DND-41 (cell line): ENCODE results near the gene LEPR.

Experiments used
- EZH2 ChIP-seq: IDR thresholded peaks from 3 replicates; pipeline ENCODE4 v1.6.1; 2012; ENCODE audit warnings: borderline replicate concordance, low read depth, mild to moderate bottlenecking, moderate library complexity, low read length, inconsistent platforms; ENCODE audit not compliant: severe bottlenecking
- TF ChIP-seq, protein P1 (sequence below): IDR thresholded peaks from 2 replicates; pipeline ENCODE4 v1.5.1; 2012; ENCODE audit warnings: borderline replicate concordance, low read length, moderate library complexity, mild to moderate bottlenecking; ENCODE audit not compliant: poor library complexity, severe bottlenecking; ENCODE audit errors: extremely low read depth

DNA sequence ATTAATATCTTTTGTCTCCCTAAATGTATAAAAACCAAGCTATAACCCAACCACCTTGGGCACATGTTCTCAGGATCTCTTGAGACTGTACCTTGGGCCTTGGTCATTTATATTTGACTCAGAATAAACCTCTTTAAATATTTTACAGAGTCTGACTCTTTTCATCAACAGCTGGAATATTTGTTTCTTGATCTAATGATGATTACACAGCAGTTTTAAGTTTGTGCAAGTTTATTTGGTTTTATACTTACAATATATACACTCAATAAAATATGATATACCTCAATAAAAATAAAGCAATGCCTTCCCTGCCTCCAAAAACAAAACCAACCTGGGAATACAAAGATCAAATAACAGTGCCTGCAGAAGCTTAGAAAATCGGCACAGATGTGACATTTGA is 22.0 kb downstream of the LEPR start:
- TF ChIP-seq, protein P1, sequence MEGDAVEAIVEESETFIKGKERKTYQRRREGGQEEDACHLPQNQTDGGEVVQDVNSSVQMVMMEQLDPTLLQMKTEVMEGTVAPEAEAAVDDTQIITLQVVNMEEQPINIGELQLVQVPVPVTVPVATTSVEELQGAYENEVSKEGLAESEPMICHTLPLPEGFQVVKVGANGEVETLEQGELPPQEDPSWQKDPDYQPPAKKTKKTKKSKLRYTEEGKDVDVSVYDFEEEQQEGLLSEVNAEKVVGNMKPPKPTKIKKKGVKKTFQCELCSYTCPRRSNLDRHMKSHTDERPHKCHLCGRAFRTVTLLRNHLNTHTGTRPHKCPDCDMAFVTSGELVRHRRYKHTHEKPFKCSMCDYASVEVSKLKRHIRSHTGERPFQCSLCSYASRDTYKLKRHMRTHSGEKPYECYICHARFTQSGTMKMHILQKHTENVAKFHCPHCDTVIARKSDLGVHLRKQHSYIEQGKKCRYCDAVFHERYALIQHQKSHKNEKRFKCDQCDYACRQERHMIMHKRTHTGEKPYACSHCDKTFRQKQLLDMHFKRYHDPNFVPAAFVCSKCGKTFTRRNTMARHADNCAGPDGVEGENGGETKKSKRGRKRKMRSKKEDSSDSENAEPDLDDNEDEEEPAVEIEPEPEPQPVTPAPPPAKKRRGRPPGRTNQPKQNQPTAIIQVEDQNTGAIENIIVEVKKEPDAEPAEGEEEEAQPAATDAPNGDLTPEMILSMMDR: no peak
- no peak for TF ChIP-seq EZH2
